Globus pallidus (tissue), 1 donor: ENCODE data around the gene SSTR1.
A peak's percentile ranks its signal among the peaks of the same experiment; 100 is the strongest.

Experiments used
- DNase-seq: peaks from one replicate; pipeline ENCODE4 v3.0.0-alpha.2; 2015; ENCODE audit warnings: low spot score

SSTR1 gene

DNA sequence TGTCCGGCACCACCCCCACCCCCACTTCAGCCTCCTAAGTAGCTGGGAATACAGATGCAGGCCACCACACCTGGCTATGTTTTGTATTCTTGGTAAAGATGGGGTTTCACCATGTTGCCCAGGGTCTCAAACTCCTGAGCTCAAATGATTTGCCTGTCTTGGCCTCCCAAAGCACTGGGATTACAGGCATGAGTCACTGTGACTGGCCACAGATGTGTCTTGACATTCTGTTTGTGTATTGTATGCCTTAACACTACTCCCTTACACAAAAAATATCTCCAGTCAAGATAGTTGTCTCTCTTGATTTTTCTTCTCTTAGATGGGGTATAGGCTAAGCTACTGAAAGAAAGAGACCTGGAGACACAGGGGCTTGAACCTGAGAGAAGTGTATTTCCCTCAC, 30.6 kb downstream of the SSTR1 start:
- no peak for DNase-seq

DNA sequence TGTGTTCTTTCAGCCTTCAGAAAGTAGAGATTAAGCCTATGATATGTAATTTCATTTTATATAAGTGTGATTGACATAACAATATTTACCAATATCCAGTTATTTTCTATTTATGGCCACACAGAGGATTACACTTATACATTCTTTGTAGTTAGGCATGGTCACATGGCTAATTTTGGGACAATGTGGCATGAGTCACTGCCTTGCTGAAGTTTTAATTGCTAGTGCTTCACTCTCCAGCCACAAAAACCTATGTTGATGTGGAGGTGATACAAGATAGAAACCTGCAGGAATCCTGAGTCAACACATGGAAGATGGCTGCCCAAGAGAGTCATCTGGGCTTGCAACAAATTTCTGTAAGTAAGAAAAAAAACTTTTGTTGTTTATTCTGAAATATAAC, 31.2 kb downstream of the SSTR1 start:
- DNase-seq, result no peak

DNA sequence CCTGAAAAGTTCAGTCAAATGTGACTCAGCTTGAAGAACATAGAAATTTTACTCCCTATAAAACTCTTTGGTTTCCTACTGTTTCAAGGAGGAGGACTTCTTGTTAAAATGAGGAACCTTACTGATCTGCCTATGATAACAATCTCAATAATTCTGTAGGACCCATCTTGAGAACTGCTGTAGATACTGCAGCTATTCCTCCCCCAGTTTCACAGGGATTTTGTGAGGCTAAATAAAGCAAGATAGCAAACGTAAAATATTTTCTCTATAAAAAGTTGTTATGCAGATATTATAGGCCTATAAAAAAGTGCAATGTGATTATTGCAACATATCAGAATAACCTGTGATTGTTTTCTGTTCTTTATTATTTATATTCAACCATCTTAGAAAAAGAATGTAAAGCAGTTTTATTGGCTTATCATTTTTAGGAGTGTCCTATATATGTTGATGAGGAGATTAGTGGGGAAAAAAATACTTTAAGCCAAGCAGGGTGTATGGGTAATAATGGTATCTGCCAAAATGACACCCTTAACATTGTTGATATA, 36.1 kb downstream of the SSTR1 start:
- no peak for DNase-seq

DNA sequence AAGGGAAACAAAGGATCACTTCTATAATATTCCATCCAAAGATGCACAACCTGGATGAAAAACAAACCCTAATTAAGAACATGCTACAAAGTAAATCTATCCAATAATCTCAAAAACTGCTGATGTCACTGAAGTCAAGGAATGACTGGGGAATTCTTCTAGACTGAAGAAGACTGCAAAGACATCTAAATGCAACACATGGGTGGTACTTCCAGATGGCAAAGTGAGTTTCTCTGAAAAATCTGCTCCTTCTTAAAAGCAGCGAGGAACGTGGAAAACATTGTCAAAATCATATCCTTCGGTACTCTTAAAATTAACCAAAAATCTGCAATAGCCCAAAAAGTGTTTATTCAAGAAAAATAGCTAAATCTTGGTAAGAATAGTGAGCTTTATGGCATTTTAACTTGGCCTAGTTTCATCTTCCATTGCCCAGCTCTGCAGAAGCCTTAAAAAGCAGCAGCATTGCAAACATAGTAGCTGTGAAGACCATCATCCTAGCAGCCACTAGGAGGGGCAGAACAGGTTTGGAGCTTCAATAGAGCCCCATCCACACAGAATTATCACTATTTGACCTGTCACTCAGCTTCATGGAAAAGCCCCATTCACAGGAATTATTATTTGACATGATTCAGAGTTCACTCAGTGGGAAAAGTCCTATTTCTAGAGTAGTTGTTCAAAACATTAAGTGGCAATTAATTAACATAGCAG, 40.8 kb downstream of the SSTR1 start:
- no peak for DNase-seq

DNA sequence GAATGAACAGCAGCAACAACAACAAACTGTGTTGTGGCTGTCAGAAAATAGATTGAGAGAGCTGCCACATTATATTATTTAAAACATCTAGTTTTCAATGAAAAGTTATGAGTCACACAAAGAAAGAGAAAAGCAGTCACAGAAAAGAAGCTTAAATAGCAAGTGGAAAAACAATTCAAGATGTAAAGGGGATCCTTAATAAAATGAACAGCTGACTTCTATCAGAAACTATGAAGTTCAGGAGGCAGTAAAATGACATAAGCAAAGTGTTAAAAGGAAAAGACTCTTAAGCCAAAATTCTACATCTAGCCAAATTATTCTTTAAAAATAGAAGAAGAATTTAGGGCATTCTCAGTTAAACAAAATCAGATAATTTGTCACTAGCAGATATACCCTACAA, 42.6 kb downstream of the SSTR1 start:
- DNase-seq, result no peak

DNA sequence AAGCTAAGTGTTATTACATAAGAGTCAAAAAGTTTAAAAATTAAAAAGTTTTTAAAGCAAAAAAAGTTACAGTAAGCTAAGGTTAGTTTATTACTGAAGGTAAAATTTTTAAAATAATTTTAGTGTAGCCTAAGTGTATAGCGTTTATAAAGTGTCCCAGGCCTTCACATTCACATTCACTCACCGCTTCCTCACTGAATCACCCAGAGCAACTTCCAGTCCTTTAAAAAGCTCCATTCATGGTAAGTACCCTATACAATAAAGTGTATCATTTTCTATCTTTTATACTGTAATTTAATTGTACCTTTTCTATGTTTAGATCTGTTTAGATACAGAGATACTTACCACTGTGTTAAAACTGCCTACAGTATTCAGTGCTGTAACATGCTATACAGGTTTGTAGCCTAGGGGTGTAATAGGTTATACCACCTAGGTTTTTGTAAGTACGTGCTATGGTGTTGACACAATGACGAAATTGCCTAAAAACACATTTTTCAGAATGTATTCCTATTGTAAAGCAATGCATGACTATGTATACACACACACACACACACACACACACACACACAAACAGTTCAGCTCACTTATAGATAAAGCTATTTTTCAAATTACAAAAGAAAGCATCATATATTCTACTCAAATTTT, 44.5 kb downstream of the SSTR1 start:
- no peak for DNase-seq

DNA sequence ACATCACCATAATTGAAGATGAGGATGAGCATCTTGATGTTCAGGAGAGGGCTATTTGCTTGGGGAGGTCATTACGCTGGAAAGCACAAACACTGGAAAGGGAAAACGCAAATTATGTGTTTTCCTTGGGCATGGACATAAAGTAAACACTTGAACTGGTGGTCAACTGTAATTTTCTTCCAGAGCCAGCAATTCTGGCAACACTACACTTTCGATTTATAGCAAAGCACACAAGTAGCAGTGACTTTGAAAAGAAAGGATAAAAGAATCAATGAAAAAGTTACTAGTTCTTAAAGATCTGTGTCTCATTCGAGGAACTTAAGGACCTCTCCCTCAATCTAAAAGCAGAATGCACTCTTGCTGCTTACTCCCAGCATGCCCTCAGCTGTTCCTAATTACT, 46.0 kb downstream of the SSTR1 start:
- no peak for DNase-seq

DNA sequence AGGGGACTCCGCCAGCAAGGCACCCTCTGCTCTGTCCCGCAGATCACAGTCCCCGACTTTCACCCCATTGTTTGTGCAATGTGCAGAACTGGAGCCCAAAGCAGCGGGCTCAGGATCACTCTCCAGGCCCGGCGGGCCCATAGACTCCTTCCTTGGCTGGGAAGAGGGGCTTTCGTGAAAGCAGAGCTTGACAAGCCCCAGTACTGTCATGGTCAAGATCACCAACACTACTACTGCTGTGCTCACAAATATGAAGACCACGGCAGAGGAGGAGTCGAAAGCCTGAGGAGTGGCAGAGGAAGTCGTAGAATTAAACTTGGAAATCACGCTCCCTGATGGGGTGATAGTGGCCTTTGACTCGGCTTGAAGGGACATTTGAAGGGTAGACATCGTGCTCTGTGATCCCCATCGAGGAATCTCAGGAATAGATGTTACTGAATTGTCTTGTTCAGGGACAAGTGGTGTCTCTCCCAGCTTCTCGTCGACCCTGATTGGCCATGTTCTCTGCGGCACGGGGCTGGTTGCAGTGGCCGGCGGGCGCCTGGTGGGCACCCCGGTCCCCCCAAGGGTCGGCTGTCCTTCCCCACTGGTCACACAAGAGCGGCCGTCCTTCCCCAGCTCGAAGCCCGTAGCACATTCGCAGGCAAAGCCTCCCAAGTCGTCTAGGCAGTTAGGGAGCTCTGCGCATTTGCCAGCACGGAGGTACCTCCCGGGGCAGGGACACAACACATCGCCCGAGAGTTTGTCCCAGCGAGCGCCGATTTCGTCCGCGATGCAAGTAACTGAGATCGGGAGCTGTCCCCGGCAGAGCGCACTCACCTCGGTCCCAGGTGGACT, 47.1 kb downstream of the SSTR1 start:
- no peak for DNase-seq

DNA sequence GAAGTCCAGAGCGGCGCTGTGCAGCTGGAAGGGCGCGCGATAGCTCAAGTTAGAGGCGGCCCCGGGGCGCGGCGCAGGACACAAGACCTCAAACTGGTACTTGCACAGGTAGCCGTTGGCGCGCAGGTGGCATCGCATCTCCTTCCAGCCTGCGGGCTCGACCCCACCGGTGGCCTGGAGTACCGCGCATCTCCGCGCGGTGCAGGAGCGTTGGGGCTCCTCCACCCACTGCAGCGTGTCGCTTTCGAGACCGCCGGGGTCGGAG, 47.6 kb downstream of the SSTR1 start:
- DNase-seq, result no peak

DNA sequence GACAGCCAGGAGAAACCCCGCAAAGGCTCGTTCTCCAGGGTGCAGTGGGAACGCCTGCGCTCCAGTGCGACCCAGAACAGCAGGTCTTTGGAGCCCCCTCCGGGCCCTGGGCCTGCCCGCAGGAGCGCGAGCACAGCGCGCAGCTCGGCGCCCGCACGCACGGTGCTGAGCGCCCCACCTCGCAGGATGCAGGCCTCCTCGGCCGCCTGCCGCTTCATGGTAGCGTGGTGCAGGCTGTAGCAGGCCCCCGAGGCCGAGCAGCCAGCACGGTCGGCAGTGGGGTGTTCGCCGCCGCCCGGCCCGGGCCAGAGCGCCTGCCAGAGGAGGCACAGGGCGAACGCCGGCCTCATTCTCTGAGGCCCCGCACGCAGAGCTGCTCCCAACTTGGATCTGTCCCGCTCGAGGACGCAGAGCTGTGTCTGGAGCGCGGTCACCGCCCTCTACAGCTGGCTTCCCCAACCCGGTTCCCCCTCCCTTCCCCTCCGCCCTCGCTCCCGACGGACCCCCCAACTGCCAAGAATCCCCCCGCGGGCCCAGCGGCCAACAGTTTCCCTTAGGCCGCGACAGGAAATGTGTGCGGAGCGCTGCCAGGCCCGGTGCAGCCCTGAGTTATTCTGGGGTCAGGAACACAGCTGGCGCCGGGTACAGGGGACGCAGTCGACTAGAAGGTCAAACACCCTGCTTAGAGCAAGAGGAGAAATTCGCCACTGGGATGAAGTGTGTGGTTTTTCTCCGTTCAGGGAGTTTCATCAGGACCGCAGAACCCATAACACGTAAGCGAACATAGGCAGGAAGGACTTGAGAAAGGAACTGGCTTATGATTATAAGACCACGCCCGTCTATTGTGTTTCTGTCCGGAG, 48.2 kb downstream of the SSTR1 start, which contains the start of gene CLEC14A:
CLEC14A (minus strand) TSS at position 421 of the 860 bp plus-strand sequence; CDS start at position 350, 71 bp downstream.
- DNase-seq, result peak; percentile 5

DNA sequence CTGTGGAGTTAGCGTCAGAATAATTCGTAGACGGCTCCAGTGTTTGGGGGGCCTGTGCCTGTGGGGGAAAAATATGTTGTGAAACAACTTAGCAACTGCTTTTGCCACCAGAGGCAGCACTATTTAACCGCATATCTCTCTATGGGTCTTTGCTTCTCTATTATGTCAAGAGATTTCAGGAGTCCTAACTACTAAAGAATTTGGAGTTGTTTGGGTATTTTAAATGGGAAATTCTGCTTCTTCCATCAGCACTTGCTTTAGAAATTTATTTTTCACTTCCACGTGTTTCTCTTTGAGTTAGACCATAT, 48.8 kb downstream of the SSTR1 start:
- DNase-seq, result no peak

DNA sequence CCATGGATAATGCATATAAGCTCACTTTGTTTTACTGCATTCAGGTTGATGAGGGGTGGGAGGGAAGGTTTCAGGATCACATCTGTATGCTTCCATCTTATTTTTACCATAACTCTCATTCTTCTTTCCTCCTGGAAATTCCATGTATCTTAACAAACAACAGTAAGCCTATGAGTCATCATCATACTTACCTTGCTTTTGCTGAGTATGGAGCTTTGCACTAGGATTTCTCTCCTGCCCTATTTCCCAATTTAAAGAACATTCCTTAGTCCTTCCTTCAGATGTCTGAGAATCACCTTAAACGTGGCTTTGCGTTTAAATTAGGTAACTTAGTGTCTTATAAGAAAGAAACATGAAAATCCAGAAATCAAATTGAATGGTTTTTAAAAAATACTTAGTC, 49.8 kb downstream of the SSTR1 start:
- DNase-seq, result no peak

DNA sequence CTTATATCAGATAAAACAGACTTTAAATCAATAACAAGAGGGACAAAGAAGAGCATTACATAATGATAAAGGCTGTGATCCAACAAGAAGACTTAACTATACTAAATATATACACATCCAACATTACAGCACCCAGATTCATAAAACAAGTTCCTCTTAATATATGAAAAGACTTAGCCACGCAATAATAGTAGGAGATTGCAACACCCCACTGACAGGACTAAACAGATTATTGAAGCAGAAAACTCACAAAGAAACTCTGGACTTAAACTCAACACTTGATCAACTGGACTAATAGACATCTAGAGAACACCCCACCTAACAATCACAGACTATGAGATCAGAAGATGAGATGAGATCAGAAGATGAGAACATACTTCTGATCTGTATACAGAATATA, 53.9 kb downstream of the SSTR1 start:
- DNase-seq, result no peak
